GM18507 (cell line): ENCODE results near the gene GUCD1.
"Not testable (repeated sequence)": the region's sequence is repeated elsewhere in the genome, so short reads cannot be mapped to it uniquely, and the experiment has no call there.

ENCODE experiments used
- DNase-seq: peaks from one replicate; pipeline ENCODE4 v3.0.0; 2011; ENCODE audit warnings: low read depth; ENCODE audit not compliant: insufficient read length; ENCODE audit errors: extremely low spot score
- FAIRE-seq: peaks from 2 replicates; lab custom pipeline; 2011; peaks lifted over from hg19 to GRCh38; lab: Jason Lieb, UNC

The GUCD1 gene

GRCh38 chr22:24571266-24571665 is 16.3 kb upstream of the GUCD1 start:
- DNase-seq (no peak), FAIRE-seq (no peak)

DNA sequence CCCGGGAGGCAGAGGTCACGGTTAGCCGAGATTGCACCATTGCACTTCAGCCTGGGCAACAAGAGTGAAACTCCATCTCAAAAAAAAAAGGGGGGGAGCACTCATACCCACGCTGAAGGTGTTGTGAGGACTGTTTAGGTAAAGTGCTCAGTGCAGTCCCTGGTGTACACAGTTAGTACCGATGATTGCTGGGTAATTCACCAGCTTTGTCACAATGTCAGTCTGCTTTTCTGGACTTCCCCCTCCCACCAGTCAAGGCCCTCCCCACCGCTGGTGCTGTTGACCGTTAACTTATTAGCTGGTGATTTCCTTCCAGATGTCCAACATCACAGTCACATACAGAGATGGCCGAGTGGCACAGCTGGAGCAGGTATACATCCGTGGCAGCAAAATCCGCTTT is 12.7 kb upstream of the GUCD1 start:
- DNase-seq, result no peak
- FAIRE-seq, result peak; percentile 77

GRCh38 chr22:24566899-24567511 is 12.1 kb upstream of the GUCD1 start:
- FAIRE-seq (no peak), DNase-seq (no peak)

DNA sequence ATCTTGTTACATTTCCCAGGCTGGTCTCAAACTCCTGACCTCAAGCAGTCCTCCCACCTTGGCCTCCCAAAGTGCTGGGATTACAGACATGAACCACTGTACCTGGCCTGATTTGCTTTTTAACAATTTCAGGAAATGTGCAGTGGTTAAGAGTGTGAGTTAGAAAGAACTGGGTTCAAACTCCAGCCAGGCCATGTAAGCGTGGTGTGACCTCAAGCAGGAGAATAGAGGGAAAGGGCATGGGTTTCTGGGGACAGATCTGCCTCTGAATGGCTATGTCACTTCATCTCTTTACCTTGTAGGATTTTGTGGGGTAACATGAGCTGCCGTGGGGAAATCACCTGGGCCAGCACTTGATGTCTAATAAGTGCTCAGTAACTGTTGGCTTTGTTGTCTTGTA is 10.1 kb upstream of the GUCD1 start:
- FAIRE-seq (no peak), DNase-seq (no peak)

DNA sequence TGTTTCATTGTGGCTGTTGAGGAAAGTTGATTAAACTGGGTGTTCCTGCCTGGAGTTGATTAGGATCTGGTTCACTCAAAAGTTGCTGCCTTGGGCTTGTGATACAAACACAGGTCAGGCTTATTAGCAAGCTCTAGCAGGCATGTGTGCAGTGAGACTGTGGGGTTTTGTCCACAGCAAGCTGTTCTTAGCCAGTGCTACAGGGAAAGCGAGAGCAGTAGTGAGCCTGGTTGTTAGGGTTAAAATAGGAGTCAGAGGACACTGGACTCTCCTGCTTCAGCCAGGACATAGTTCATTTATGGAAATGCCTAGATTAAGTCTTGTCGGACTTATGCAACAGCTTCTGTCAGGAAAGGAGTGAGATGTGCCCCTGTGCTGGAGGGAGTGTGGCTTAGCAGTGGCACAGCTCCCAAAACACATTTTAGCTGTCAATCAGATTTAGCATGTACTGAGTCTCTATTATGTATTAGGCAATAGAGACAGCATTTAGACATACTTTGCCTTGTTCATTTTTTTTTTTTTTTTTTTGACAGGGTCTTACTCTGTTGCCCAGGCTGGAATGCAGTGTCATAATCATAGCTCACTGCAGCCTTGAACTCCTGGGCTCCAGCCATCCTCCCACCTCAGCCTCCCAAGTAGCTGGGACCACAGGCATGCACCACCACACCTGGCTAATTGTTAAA is 9.6 kb upstream of the GUCD1 start:
- no peak for DNase-seq
- FAIRE-seq, result no peak

DNA sequence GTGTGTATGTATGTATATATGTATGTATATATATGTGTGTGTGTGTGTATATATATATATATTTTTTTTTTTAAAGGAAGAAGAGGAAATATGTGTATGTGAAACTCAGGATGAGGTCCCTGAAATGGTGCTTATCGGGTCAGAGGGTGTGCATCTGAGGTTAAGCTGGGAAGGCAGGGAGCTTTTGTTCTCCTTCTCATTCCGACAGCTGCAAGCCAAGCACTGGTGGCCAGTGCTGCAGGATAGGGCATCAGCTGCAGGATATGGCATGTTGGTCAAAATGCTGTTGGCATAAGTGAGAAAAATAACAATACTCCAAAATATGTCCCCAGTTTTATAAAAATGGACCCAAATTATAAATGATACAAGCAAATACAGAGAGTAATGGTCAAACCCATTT is 8.3 kb upstream of the GUCD1 start:
- FAIRE-seq (no peak), DNase-seq (no peak)

DNA sequence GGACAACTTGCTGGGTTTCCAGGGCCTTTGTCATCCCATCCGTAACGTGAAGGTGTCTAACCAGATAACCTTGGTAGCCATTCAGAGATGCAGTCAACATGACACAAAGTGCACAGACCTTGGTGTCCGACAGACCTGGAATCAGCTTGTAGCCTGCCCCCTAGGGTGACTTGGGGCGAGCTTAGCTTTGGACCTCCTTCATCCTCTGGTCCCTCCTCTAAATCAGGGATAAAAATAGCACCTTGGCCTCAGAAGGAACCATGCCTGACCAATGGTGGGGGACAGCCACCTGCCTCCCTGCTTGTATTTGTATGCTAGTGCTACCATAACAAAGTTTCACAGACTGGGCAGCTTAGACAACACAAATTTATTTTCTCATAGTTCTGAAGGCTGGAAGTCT is 4.5 kb upstream of the GUCD1 start:
- DNase-seq (no peak), FAIRE-seq (no peak)

DNA sequence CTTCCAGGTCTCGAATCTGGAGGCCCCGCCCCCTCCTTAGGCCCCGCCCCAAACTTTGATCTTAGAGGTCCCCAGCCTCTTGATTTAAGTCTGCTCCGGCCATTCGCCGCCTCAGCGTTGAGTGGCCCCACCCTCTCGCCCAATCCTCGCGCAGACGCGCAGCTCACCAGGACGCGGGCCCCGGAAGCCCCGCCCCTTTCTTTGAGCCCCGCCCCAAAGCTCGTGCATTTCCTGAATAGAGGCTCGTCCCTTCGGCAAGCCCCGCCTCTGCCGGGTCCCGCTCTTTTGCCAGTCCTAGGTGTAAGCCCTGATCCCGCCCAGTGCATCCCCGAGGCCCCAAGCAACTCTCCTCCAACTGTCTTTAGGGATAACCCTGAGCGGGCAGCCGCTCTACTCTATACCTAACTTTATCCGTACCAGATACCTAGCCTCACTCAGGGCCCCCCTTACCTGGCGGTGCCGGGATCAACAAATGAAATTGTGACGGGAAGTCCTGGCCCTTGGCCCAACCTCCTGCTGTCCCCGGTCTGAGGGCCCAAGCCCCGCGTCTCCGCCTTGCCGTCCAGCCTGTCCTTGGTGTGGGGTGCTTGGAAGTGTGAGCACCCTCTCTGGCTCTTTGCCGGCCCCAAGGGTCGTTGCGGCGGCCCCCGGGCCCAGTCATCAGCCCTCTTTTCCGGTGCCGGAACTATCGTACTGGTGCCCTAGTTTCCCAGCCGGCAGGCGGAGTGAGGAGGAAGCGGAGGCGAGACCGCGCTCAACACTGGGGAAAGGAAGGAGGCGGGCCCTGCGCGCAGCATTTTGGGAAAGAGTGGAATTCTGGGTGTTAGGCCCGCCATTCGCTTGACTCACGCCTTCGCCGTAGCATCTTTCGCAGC is 464 bp upstream of the GUCD1 start, which contains the start of gene SNRPD3:
Gene SNRPD3, plus strand, starts transcription at position 835 of the 875 bp plus-strand sequence. CDS start 1,676 bp downstream, outside the sequence.
- DNase-seq (peak; percentile 97), FAIRE-seq (peak; percentile 96)

DNA sequence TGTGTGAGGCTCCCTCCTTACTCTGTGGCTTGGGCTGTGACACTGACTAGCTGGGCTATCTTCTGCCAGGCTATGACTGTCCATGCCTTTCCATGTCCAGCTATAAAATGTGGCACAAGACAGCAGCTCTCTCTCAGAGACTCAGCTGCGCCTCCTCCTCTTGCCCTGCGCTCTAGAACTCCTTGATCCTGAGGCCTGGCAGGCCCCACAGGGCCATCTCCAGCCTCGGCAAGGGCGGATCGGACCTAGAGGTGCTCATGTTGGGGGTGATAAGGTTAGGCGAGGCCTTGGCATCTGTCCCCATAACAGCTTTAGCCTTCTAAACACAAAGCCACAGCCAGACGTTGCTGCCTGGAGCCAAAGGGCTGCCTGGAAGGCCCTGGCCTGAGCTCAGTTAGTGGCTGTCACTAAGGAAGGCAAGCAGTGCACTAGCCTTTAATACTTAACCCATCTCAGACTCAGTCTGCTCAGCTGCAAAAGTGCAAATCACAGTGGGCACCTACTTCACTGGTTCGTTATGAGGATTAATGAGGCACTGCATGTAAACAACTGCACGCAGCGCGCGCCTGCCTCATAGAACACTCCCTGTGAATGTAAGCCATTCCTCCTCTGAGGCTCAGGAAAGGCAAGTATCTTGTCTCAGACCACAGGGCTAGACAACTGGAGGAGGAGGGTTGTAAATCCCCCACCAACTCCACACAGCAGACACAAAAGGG is 1.2 kb downstream of the GUCD1 start:
- no peak for DNase-seq
- peak; percentile 24 for FAIRE-seq

GRCh38 chr22:24552503-24553286 is 2.2 kb downstream of the GUCD1 start:
- DNase-seq, FAIRE-seq: not testable (repeated sequence)

DNA sequence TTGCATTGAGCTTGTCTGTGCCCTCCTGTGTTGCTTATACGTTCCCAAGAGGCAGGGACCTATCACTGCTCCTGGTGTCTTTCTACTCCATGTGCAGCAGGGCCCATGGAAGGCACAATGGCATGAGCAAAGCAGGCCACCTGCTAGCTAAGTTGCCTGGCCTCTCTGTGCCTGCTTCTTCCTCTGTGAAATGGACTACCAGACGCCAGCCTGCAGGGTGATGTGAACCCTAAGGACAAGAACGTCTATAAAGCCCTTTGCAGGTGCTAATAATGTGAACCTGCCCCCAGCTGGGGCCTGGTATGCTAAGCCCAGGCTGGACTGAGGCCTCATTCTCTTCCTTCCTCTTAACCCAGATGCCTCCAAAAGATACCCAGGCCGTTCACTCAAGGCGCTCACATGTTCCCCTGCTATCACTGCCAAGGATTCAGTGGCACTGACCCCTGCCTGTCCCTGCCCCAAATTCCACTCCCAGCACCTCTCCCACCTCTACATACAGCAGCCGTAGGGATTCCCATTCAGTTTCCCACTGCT is 4.0 kb downstream of the GUCD1 start:
- FAIRE-seq, result no peak

GRCh38 chr22:24550028-24550901 is 4.7 kb downstream of the GUCD1 start:
- DNase-seq (no peak), FAIRE-seq (no peak)

More for the DNA sequence above, 4.0 kb downstream of the GUCD1 start:
- no peak for DNase-seq

- no peak for DNase-seq
- FAIRE-seq, result no peak
Measured at GRCh38 chr22:24548812-24549211, 6.1 kb downstream of the GUCD1 start.

- no peak for FAIRE-seq
Measured at GRCh38 chr22:24543679-24544243, 11.2 kb downstream of the GUCD1 start.

DNA sequence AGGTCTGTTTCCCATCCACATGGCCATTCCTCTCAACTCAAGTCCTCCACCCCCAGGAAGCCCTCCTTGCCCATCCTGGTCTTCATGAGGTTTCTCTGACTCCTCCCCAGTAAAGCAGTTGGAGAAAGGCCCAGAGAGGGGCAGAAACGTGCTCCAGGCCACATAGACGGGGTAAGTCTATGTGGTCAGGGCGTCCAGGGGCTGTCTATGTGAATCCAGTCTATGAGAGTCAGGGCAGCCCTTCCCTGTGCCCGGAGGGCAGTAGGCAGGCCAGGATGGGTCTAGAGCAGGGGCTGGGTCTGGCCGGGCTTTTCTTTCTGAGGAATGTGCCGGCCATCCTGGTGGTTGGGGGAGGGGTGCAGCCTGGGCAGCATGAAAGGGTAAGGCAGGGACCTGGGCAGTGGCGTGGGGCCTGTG is 11.7 kb downstream of the GUCD1 start:
- no peak for DNase-seq
- FAIRE-seq, result no peak

More at GRCh38 chr22:24543679-24544243, 11.2 kb downstream of the GUCD1 start:
- no peak for DNase-seq

DNA sequence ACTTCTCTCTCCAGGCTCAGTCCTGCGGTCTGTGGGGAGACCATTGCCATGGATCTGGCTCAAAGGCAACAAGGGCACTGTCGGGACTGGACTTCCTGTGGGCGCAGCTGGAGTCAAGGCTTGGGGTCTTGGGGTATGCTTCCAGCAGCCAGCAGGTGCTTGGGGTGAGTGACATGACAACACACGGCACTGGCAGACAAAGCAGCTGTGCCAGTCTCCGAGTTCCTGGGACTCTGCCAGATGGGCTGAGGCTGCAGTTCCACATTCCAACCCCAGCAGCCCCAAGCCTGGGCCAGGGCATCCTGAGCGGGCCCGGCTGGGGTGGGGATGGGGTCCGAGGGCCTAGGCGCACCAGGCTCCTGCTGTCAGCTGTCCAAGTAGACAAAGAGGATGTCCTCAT is 12.3 kb downstream of the GUCD1 start:
- no peak for DNase-seq
- no peak for FAIRE-seq

DNA sequence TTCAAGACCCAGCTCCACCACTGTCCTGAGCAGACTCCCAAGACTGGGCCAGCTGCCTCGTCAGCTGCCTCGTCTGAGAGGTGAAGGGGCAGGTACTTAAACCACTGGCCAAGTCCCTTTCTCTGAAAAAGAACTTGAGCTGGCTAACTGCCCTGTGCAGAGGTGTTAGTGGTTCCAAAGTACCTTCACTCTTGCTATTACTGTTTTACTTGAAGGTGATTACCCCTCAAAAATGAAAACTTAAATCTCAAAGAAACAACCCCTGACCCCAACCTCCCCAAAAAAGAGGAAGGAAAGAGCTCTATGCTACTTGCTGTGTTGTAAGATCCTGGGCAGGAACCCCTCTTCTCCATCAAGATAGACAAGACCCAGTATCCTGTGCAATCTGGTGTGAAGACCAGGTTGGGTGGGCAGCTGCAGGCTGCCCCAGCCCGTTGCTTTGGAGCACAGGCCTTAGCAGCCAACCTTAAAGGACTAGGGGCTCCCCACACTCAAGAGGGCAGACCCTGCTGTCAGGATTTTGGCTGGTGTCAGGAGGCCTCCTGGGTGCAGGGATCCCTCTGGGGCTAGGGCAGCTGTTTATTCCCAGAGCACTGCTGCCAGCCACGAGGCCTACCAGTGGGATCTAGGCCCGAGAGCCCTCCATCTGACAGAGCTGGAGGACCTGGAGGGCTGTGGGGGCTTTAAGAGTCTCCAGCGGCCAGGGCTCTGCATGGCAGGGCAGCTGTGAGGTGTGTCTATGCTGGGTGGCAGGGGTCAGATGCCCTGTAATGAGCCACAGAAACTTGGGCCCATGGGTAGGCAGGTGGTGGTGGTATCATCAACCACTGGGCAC is 13.0 kb downstream of the GUCD1 start:
- FAIRE-seq (no peak), DNase-seq (no peak)
